CD4-positive, alpha-beta T cell treated with Interleukin-21 for 1 hour (primary cell): ENCODE data around the gene PAPPA.

Experiments
- DNase-seq: peaks from one replicate; pipeline ENCODE4 v3.0.0-alpha.2; 2020

PAPPA gene

DNA sequence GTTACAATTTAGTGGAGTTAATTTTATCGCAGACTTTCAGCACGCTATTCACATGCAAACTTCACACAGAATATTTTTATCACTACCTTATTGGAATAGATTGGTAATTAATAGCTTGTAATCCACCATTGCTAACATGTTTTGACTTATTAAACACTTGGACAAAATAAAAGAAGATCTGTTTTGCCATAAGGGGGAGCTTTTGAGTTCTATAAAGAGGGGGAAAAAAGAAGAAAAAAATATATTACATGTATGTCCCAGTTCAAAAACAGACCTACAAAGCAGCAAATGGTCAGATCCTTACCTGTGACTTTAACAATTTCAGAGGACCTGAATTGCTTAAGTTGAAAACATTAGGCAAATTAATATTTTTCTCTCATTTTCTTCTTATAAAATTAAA lies 1.2 kb upstream of the PAPPA start:
- DNase-seq: no peak

DNA sequence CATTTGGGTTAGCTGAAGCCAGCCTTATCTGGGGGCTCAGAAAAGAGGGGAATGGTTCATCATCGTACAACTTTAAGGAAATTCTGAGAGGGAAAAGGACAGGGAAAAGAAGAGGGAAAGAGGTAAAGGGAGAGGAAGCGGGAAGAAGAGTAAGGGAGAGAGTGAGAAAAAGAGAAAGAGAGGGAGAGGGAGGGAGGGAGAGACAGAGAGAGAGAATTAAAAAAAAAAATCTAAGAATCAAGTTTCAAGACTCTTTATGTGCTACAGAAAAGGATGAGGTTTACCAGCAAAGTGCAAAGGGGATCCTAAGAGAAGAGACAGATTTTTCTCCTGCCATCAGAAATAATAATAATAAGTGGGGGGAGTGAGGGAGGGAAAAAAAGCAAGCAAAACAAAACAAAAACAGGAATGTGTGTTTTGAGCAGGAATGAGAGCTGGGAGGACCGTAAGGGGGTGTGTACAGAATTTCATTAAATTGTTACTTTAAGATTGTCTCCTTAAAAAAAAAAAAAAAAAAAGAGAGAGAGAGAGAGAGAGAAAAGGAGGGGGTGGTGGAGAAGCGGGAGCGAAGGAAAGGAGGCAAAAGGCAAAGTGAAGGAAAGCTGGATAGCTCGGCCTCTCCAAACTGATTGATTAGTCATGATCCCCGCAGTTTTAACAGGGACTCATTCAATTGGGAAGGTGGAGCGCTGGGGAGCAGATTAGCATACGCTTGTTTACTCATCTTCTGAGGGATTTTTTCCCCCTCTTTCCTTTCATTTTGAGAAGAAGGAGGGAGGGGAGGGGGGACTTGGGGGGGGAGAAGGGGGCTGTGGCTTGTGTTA lies 438 bp upstream of the PAPPA start:
- no peak for DNase-seq

DNA sequence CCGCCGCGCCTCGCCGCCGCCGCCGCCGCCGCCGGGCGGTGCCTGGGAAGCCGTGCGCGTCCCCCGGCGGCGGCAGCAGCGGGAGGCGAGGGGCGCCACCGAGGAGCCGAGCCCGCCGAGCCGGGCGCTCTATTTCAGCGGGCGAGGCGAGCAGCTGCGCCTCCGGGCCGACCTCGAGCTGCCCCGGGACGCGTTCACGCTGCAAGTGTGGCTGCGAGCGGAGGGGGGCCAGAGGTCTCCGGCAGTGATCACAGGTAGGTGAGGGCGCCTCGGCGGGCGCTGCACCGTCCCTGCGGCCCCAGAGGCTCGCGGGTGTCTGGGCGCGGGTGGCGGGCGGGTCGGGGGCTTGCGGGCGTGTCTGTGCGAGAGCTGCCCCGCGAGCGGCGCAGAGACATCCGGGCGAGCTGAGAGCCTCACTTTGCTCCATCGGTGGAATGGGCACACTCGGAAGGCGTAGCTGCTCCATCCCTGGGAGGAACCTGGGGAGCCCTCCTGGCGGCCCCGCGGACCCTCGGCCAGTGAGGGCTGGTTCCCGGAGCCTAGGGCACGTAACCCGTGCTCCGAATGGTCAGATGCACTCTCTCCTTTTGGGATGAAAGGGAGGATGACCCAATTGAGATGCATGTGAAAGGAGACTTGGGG lies 864 bp downstream of the PAPPA start:
- no peak for DNase-seq

DNA sequence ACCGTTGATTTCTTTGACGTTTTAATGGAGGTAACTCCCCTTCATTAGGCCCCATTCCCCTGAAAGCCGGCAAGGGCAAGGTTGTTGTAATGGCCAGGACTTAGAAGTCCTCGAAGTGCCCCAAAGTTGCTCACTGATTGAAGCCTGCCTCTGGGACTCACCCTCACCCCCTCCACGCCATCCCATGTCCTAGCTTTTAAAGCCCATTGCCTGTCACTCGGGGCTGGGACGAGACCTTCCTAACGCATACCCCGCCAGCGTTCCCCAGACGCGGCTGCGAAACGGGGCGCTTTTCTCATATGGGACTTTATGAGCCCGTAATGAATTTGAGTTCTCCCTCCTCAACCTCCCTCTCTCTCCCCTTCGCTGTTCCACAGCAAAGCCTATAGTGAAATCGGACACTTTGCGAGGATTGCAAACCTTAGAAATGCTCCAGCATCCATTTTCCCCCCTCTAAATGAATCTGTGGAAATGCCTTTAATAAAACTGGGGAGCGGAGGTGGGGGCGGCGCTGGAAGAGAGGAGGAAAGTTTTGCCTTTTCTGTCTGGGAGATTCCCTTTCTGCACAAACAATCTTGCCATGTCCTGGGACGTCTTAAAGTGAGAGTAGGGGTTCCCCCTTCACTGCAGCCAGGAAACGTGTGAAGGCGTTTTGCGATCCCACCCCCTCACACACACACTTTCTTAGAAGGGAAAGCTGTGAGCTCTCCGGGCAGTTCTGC lies 1.5 kb downstream of the PAPPA start:
- no peak for DNase-seq

DNA sequence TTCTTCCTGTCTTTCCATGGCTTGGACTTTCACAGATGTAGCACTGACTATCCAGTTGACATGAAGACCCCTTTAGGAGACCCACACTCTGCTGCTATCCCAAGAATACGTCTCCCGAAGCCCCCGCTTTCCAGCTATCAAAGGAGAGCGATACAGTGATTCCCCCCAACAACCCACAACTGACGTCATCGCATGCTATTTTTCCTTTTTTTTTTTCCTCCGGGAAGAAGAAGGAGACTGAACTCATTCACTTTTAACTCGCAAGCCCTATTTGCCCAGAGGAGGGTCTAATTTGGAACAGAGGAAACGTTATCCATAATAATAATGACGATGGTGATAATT lies 2.1 kb downstream of the PAPPA start:
- no peak for DNase-seq

DNA sequence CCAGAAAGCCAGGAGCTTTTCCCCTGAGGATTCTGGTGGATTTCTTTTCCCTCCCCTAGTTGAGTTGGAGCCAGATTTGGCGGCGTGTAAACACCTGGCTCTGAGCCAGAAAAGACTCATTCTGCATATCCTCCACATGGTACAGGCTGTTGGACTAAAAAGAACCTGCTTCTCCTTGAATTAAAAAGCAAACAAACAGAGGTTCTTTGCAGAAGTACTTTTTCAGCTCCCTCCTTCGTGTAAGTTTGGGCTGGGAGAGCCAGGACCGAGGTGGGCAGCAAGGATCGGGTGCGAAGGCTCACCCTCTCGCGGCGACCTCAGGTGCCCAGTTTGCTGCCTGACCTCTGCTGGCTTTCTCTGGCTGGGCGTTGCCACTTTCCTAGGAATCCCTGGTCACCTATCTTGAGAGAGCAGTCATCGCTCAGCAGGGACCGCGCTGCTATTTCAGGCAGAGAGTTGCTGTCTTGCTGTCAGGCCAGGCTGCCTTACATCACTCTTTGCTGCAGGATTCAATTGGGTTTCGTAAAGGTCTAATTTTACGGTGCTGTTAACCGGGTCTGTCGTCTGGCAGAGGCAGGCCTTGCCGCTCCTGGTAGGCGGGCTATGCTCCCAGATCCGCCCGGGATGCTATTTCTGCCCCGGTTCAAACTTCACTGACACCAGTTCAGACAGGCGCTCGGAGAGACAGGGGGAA lies 3.2 kb downstream of the PAPPA start:
- no peak for DNase-seq

DNA sequence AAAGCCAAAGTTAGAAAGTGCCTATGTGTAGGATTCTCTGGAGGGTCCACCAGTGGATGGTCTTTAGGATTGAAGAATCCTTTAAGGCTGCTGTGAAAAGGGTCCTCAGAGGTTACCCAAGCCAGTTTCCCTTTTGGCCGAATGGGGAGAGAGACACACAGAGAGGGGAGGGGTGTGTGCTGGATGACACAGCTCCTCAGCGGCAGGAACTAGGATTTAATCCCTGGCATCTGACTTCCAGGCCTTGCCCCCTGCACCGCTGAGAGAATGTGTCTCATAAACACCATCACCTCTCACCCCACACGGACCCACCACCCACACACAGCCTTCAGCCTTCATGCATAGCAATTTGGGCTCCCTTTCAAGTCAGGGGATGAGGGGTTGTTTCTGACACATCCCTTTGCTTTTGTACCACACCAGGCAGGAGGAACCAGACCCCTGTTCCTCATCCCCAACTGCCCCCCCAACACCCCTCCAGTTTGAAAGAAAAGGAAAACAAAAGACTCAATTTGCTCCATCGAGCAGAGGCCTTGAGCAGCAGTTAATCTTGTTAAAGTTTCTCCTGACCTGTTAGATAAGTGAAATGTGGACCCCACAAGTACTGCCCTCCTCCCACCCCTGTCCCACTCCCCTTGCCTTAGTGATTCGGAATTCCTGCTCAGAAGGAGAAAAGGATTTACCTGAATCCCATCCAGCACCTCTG lies 4.0 kb downstream of the PAPPA start:
- no peak for DNase-seq

DNA sequence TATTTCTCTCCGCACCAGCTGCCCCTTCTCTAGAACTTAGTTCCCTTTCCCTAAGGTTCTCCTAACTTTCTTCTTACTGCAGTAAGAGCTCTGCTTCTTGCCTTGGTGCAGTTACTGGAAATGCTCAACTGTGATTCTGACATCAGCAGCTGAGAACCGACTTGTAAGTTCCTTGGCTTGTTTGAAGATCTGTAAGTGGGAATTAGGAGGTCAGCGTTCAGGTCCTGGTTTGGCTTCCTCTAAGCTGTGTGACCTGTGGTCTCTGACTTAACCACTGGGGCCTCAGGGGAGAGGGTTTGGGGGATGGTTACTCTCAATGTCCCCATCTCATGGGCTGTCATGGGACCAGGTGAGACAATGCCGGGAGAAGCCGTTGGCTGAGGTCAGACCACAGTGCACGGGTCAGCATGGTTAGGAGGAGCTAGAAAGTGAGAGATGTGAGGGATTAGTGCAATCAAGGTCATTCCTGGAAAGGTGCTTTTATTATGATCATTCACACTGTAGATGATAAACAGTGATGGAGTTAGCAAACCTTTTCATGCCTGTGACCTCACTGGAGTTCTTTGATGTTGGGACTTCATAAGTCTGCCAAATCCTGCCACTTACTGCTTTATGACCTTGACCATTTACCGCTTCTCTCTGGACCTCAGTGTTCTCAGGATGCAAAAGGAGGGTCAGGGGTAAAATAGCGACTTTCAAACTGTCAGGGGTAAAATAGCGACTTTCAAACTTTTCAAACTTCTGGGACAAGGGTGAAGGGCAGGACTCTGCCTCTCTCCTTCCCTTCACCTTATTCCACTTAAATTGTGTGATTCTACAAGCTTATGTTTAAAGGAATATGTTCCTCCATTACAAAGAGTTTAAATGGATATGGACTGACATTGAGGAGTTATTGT lies 7.3 kb downstream of the PAPPA start:
- DNase-seq: no peak

DNA sequence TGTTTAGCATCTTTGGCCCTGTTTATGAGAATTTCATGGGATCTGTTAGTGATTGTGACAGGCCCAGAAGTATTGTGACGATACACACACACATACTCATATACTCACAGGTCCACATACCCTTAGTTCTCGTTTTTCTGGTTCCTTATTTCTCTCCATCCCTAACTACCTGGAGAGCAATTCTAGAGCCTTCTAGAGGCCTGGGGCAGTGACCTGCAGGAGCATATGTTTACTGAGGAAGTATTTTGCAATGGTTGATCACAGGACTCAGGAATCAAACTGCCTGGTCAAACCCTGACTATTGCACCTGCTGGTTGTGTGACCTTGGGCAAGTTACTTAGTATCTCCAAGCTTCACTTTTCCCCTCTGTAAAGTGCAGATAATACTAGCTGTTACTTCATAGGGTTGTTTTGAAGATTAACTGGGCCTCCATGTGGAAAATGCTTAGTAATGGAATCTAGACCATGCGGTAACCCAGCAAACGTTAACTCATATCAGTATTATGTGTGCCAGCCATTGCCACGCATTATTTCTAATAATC lies 8.7 kb downstream of the PAPPA start:
- no peak for DNase-seq

DNA sequence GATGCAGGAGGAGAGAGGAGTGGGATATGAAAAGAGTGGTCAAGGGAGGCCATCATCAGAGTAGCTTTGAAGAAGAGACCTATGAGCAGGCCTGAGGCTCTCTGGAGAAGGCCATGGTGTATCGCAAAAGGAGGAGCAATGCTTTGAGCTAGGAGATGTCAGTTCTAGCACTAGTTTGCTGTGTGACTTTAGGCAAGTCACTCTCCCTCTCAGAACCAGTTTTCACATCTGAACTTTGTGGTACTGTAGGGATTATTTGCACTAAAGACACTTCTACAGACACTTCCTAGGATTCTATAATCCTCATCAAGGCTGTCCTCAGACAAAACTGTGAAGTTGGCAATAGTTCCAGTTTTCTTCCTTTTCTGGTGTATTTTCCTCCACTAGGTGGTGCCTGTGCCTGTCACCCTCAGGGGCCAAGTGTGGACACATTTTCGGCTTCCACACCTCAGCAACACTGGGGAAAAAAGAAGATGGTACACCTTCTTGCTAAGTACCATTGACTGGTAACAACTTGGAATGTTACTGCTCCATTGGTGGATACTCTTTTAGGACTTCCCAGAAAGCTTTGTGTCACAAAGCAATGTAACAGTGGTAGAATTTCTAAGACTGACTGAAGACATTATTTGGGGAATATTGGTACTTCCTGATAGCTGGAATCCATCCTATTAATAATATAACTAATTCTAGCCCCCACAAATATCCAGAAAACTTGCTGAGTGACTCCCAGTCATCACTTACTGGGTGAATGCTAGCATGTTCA lies 9.9 kb downstream of the PAPPA start:
- no peak for DNase-seq

DNA sequence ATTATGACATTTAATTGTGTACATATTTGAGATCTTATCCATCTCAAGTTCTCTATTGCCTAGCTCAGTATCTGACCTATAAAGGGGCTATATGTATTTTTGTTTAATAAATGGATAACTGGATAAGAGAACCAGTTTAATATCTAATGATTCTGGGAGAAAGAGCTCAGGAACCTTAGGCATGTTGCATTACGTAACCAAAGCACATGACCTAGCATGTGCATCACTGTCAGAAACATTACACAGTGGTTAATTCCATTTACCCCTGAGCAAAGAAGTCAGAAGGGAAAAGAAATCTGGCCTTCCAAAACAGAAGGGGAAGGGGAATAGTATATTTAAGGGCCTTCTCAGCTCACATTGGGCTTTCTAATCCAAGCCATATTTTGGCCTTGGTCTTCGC lies 12.3 kb downstream of the PAPPA start:
- no peak for DNase-seq

DNA sequence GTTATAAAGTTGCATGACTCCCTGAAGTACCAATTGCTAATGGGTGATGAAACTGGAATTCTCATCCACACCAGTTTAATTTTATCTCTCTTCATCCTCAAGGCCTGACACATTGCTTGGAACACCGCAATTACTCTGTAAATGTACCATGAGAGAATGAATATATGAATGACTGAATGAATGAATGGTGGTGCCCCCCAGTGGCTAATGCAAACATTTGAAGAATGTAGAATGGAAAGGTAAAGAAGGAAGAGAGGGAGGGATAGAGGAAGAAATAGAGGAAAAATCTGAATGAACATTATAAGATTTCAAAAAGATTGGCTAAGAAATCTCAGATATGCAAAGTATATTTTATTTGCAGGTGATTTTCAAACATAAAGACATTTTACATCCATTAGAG lies 13.1 kb downstream of the PAPPA start:
- DNase-seq: no peak

DNA sequence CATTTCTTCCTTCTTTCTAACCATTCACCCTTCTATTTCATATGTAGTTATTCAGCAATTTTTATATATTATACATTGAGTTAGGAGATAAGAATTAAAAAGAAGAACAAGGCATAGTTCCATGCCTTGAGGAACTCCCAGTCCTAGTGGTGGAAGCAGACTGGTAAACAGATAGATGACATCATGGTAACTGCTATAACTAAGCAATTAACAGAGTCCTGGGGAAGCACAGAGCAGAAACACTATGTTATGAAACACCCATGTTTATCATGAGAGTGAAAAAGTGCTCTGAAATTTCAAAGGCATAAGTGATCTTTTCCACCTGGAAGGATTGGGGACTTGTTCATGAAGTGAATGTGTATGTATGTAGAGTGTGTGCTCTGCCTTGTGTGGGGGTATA lies 14.6 kb downstream of the PAPPA start:
- no peak for DNase-seq

DNA sequence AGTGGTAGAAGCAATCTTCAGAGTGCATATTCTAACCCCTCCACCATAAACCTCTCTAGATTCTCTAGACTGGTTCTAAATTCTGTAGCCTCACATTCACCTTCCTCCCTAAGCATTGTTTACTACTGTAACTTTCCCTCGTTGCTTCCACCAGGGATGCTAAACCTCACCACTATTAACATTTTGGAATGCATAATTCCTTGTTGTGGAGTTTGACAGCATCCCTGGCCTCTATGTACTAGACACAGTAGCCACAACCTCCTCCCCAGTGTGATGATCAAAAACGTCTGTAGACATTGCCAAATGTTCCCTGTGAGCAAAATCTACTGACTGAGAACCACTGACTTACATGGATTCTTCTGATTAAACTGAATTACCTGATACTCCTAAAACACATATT lies 18.6 kb downstream of the PAPPA start:
- DNase-seq: no peak

DNA sequence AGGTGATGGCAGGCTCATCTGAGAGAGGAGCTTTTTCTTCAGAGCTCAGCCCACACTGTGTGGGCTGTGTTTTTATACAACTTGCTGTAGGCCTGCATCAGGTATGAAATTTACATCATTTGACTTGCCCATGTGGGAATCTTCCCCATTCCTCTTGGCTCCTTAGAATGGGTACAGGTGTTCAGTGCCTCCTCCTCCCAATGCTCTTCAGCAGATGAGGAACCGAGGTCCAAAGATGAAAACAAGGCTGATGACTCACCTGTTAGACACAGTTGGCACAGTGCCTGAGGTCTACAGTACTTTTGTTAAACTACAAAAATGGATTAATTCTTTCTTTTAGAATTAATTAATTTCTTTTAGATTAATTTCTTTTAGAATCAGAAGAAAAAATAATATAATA lies 20.8 kb downstream of the PAPPA start:
- DNase-seq: no peak

DNA sequence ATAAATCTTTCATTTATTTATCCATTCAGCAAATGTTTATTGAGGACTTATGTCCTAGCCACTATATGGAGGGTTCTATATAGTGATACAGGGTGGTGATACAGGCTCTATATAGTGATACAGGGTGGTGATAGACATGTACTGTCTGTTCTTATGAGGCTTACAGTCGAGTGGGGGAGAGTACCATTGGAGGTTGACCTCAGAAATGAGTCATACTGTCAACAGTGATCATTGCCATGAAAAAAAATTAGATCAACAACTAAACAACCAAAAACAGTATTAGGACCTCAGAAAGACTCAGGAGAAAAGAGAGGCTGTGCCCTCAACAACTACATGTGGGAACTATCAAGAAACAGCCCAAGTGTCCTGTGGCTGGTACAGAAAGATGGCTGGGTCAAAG lies 22.0 kb downstream of the PAPPA start:
- no peak for DNase-seq

DNA sequence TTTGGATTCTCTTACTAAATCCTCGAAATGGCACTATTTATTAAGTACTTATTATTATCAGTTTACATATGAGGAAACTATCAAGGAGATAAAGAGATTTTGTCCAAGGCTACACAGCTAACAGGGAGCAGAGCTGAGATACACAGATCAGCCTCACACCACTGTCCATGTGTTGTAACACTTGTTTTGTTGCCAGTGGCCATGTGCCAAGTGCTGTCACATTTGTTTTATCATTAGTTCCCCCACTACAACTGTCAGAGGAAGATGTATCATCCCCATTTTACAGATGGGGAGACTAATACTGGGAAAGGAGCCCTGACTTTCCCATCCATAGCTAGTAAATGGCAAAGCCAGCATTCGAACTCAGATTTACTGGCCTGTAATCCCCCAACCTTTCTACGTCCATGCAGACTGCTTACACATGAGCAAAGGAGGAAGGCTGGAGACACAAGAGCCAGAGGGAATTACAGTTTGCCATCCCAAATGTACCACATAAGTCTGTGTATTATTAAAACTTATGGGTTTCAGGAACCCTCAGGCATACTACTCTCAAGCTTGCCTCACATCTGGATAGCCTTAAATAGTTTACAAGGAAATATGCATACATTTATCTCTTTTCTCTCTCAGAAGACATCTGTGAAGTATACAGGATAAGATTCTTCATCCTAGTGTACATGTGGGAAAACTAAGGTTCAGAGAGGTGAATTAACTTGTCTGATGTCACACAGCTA lies 25.1 kb downstream of the PAPPA start:
- no peak for DNase-seq

DNA sequence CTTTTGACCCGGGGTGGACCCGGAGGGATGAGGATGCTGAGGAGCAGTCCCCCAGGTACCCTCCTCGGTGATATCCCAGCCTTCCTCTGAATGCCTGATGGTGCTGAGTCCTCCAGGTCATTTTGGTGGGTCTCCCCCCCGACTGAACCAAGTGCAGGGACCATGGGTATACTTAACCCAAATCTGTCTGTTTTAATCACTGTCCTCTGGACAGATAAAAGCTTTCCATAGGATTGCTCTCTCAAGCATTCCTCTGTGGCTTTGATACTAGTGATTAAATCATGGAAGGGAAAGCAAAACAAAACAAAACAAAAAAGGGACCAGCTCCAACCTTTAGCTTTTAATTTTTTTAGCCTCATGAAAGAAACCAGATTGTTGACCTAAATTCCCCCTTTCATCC lies 26.0 kb downstream of the PAPPA start:
- no peak for DNase-seq

DNA sequence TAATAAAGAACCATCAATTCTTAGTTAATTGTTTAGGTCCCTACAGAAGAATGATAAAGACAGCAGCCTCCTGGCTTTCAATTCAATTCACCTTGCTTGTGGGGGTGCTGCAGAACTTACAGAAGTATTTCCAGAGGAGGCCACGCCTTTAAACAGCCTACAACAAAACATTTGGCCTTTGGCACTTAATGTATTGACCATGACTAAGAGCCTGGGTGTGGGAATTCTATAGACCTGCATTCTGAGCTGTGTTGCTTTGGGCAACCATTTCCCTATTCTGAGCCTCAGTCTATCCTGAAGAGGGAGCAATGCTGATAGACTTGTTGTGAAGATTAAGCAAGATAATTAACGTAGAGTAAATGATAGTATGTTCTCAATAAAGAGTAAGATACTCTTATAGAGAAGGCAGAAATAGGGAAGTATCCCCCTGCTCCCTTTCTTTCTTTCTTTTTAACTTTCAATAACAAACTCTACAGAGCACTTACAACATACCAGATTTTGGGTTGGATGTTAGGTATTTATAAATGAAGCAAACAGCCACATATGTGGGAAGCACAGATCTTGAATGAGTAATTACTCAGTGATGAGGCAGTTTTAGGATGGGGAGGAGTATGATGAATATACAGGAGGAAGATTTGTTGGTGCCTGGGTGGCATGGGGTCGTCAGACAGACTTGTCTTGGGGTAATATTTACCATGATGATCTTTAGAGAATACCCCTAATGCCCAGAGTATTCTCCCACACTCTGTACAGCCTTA lies 28.4 kb downstream of the PAPPA start:
- DNase-seq: no peak
